Activated T-helper 9 cell treated with anti-CD3 and anti-CD28 coated beads, Interleukin-2, amount 50 U/mL, for 16 hours (primary cell): Measurements from ENCODE around the gene SLC16A2.

Source experiments
- DNase-seq: peaks from one replicate; pipeline ENCODE4 v3.0.0-alpha.2; 2020; ENCODE audit warnings: low read depth

Gene SLC16A2

GRCh38 chrX:74421036-74421739 is at the start of gene SLC16A2:
SLC16A2 (plus strand) TSS chrX:74421493; CDS start chrX:74421638, 145 bp downstream.
- DNase-seq, result no peak

GRCh38 chrX:74372272-74372671 is 49.0 kb upstream of the SLC16A2 start:
- no peak for DNase-seq

GRCh38 chrX:74377282-74377681 is 44.0 kb upstream of the SLC16A2 start:
- DNase-seq, result no peak

- DNase-seq, result peak; percentile 32
Measured at GRCh38 chrX:74382613-74383012, 38.7 kb upstream of the SLC16A2 start.

GRCh38 chrX:74383611-74384010 is 37.7 kb upstream of the SLC16A2 start:
- DNase-seq, result no peak

GRCh38 chrX:74389016-74389722 is 32.1 kb upstream of the SLC16A2 start:
- no peak for DNase-seq

- DNase-seq, result no peak
Measured at GRCh38 chrX:74395556-74395955, 25.7 kb upstream of the SLC16A2 start.

GRCh38 chrX:74405973-74406489 is 15.3 kb upstream of the SLC16A2 start:
- no peak for DNase-seq

GRCh38 chrX:74408304-74408703 is 13.0 kb upstream of the SLC16A2 start:
- no peak for DNase-seq

GRCh38 chrX:74419864-74420195 is 1.5 kb upstream of the SLC16A2 start:
- no peak for DNase-seq

- DNase-seq, result no peak
Measured at GRCh38 chrX:74420196-74421035, 877 bp upstream of the SLC16A2 start.

GRCh38 chrX:74421740-74422352 is 553 bp downstream of the SLC16A2 start:
- DNase-seq, result no peak

GRCh38 chrX:74422576-74423288 is 1.4 kb downstream of the SLC16A2 start:
- no peak for DNase-seq

GRCh38 chrX:74423289-74423998 is 2.2 kb downstream of the SLC16A2 start:
- DNase-seq, result no peak

GRCh38 chrX:74426071-74426470 is 4.8 kb downstream of the SLC16A2 start:
- no peak for DNase-seq

- DNase-seq, result no peak
Measured at GRCh38 chrX:74426615-74427014, 5.3 kb downstream of the SLC16A2 start.

- DNase-seq, result no peak
Measured at GRCh38 chrX:74431797-74432196, 10.5 kb downstream of the SLC16A2 start.

GRCh38 chrX:74434336-74434735 is 13.0 kb downstream of the SLC16A2 start:
- no peak for DNase-seq

- no peak for DNase-seq
Measured at GRCh38 chrX:74437530-74437929, 16.2 kb downstream of the SLC16A2 start.

GRCh38 chrX:74438764-74439163 is 17.5 kb downstream of the SLC16A2 start:
- no peak for DNase-seq

- no peak for DNase-seq
Measured at GRCh38 chrX:74445099-74445498, 23.8 kb downstream of the SLC16A2 start.
